Activated CD4-positive, alpha-beta T cell treated with anti-CD3 and anti-CD28 coated beads, Interleukin-2, amount 50 U/mL, for 24 hours (primary cell): ENCODE data around the gene TANK.
"Not testable (repeated sequence)": the region's sequence is repeated elsewhere in the genome, so short reads cannot be mapped to it uniquely, and the experiment has no call there.

Experiments
- DNase-seq, 2 donors: peaks; one replicate each; pipeline ENCODE4 v3.0.0-alpha.2; 2020; ENCODE audit warnings: low read depth in 1 of 2, low spot score in 1 of 2

TANK gene

GRCh38 chr2:161257123-161257952 is 97.1 kb downstream of the TANK start:
- no peak for DNase-seq

DNA sequence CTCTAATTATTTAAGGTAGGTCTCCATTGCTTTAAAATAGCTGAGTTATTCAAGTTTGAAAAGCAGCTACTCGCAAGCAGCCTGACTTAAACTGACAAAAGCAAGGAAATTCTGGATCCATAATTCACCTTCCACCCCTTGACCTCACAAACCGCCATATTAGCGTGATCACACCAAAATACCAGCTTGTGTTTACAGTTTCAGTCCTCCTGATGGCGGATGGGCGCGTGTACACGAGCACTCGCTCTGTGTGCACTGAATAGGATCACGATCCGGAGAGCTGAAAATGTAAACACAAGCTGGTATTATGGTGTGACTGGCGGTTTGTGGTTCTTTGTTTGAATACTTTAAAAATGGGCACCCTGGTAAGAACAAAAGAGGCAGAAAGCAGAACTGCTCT is 105.6 kb downstream of the TANK start:
- DNase-seq: no peak

DNA sequence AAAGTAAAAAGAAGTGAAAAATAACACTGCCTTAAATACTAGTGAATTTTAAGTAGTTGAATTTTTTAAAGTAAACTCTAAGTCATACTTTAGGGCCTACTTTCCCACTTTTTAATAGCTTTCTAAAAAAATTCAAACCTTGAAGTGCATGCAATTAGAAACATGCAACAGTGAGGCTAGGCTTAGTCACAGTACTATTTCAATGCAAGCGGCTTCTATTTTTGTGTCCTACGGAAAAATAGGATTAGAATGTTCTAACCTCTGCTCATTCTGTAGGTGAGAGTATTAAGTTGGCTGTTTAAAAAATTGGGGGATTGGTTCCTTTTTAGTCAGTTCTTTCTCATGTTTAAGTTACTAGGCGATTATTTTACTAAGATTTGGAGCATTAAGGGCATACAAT is 108.9 kb downstream of the TANK start:
- DNase-seq: no peak

- peak in 1 of 2 donors; percentile 50 for DNase-seq
Measured at GRCh38 chr2:161273038-161273760, 113.0 kb downstream of the TANK start.

DNA sequence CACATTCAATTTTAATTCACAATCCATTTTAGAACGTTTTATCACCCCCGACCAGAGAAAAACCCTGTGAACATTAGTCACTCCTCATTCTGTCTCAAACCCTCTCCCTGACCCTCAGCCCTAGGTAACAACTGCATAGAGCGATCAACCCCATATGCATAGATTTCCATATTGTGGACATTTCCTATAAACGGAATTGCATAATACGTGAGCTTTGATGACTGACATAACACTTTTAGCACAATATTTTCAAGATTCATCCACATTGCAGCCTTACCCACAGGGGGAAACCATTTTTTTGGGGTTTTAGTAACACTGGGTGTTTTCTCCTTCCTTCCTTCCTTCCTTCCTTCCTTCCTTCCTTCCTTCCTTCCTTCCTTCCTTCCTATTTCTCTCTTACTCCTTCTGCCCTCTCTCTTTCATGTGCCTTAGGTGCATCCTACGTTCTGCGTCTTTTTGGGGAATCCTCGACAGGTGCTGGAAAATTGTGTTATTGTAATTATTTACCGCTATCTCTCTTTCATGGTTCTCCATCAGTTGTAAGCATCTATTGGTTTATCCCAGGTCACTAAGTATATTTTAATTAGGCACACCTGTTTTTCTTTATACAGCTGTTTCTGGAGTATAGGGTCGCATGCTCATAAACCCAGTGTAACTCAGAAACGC is 118.5 kb downstream of the TANK start:
- peak in 1 of 2 donors; percentile 25 for DNase-seq

GRCh38 chr2:161279230-161279815 is 119.1 kb downstream of the TANK start:
- not testable (repeated sequence) for DNase-seq

DNA sequence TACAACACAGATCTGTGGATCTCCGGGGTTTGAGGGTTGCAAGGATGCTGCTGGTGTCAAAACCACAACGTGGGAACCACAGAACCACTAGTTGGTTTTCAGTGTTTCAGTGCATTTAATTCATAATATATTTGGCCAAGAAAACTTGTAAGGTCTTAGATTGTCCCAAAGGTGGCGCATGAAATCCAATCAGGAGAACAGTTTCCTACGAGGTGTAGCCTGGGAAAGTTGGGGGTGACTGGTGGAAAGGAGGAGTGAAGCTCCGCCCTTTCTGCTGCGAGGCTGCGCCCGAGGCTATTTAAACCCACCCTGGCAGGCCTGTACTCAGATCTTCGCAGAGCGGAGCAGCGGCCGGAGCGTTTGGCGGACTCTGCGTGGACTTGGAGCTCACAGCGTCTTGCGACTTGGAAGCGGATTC is 120.7 kb downstream of the TANK start:
- peak; percentile 34 to 40 for DNase-seq

- DNase-seq: not testable (repeated sequence)
Measured at GRCh38 chr2:161281615-161282310, 121.5 kb downstream of the TANK start.

- not testable (repeated sequence) for DNase-seq
Measured at GRCh38 chr2:161282311-161282644, 122.0 kb downstream of the TANK start.

DNA sequence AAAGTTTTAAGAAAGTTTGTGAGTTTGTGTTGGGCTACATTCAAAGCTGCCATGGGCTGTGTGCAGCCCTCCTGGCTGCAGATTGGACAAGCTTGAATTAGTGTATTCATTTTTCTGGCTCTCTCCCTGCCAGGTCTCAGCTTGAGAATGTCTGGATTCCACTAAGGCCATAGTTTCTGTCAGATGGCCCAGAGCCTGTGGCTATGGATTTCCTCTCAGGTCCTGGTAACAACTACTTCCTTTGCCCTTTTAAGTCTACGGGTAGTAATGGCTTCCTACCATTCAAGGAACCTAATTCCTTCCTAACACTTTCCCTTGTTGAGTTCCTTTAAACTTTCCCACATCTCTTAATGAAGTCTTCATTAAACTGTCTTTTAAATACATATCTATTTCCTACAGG is 123.7 kb downstream of the TANK start:
- no peak for DNase-seq
